ENCODE measurements around the gene ZNF605.
A peak's percentile ranks its signal among the peaks of the same experiment; 100 is the strongest.
"Not testable (repeated sequence)": the region's sequence is repeated elsewhere in the genome, so short reads cannot be mapped to it uniquely, and the experiment has no call there.

Gene ZNF605

DNA sequence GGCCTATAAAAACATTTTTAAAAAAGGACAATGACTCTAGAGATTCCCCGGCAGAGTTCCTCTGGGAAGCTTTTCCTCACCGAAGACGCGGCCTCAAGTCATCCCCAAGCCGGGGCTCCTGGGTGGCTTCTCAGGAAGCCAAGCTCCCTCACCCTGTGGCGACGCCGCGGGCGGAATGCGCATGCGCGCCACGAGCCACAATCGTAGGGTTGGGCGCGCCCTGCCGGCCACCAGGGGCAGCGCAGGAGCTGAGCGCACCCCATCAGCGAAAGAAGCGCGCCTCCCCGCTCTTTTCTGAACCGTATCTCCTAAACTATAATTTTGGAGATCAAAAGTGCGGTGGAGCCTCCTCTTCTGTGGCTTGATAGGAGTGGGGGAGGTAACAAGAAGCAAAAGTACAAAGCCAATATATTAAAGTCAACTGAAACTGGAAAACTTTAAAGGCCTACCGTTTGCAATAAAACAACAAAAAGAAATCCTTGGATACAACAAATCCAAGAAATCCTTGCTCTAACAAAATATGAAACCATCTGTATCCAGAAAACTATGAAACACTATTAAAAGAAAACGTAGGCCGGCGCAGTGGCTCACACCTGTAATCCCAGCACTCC lies 51.3 kb downstream of the ZNF605 start:
- DNase-seq = no peak

DNA sequence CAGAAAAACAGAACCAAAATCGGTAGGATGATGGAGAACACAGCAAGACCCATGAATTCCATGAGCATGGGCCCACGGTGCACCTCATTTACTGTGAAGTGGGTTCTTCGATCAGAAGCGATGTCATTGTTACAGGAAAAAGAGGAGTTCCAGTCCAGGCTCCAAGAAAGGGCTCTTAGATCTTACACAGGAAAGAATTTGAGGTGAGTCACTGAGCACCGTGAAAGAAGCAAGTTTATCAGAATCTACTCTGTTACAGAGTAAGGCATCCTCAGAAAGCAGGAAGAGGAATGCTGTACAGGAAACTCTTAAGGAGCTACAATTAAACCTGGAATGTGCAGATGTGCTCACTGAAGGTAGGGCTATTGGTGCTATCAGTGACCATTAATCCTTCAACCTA lies 57.1 kb downstream of the ZNF605 start:
- DNase-seq = no peak

GRCh38 chr12:132888852-132889251 lies 67.3 kb downstream of the ZNF605 start:
- no peak for DNase-seq

DNA sequence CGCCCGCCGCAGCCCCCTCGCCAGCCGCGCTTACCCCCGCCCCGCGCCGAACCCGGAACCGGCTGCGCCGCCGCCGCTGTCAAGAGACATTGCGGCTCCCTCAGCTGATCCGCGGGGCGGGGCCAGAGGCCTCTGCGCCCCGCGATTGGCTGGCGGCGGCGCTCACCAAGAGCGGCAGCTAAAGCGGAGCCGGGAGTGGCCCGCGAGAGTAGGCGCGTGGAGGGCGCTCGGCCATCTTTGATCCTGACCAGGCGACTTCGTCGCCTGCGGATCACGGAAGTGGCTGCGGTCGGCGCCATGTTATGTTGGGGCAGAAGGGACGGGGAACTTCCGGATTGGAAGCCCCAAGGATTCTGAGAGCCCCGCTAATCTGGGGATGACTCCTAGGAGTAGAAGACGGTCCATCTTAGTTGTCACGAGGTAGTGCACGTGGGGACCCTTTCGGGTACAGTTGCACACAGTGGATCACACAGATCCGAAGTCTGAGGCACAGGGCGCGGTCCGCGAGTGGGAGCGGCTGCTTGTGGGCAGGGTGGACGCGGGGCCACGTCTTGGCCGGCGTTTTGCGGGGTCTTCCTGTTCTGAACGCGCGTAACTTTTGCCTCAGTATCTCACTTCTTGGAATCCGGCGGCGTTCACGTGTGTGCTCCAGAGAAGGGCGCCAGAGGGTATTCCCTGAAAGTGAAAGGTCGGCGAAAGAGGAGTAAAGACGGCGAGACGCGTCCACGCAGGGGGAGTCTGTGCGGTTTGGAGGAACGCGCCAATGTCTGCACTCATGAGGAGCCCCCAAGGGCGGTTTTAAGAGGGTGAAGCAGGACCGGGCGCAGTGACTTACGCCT lies 68.4 kb downstream of the ZNF605 start, which contains the start of gene CHFR:
CHFR (minus strand) TSS at position 93 of the 839 bp plus-strand sequence. CDS start 277 bp downstream, outside the sequence.
- peak; percentile 96 for DNase-seq

DNA sequence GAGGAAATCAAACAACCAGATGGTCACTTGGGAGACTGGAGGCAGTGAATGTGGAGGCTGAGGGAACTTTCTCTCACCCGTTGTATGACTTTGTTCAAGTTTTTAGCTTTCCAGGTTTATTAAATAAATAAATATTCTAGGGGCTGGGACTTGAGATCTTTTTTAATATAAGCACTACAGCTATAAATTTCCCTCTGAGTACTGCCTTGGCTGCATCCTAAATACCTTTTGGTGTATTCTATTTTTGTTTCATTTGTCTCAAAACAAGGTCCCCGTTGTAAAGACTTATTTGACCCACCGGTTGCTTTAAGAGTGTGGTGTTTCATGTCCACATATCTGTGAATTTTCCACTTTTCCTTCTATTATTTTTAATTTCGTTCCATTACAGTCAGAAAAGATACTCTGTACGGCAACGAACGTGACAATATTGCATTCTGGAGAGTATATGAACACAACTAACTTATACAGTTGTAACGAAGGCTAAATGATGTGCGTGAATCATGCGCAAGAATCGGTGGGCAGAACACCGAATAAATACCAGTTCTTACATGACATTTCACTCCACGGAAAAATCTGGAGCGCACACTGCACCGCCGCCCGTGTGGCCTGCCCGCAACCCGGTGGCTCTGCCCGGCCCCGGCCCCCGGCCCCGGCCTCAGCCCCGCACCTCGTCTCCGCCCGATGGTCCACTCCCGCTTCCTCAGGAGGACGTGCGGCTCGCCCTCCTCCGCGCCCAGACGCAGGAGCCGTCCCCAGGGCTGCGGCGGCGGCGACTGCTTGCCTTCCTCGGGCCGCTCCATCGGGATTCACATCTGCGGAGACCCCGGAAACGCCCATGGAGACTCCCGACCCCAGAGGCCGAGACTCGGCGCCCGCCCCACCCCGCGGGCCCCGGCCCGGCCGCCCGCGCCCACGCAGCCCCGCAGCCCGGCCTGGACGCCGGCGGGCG lies 69.3 kb downstream of the ZNF605 start:
- DNase-seq = no peak

DNA sequence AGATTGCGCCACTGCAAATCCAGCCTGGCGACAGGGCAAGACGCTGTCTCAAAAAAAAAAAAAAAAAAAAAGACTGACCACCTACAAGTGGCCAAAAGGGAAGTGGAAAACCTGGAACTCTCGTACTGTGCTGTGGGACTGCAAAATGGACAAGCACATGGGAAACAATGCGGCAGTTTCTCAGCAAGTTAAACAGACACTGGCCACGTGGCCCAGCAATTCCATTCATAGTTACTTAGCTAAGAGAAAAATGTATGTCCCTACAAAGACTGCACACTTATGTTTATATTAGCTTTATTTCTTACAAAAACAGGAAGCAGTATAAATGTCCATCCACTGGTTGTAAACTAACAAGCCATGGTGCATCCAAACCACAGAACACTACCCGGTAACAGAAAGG lies 74.3 kb downstream of the ZNF605 start:
- no peak for DNase-seq

DNA sequence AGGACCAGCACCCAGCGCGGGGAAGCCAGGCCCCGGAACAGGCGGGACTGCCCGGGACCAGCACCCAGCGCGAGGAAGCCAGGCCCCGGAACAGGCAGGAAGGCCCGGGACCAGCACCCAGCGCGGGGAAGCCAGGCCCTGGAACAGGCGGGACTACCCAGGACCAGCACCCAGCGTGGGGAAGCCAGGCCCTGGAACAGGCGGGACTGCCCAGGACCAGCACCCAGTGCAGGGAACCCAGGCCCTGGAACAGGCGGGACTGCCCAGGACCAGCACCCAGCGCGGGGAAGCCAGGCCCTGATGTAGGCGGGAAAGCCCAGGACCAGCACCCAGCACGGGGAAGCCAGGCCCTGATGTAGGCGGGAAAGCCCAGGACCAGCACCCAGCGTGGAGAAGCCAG lies 81.5 kb downstream of the ZNF605 start:
- DNase-seq = not testable (repeated sequence)

DNA sequence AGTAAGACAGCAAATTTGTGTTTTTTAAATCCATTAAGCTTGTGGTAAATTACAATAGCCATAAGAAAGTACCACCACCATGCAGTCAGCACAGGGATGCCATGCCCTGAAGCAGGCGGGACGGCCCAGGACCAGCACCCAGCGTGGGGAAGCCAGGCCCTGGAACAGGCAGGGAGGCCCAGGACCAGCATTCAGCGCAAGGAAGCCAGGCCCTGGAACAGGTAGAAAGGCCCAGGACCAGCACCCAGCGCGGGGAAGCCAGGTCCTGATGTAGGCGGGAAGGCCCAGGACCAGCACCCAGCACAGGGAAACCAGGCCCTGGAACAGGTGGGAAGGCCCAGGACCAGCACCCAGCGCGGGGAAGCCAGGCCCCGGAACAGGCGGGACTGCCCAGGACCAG lies 81.9 kb downstream of the ZNF605 start:
- DNase-seq = no peak

GRCh38 chr12:132873724-132874123 lies 82.4 kb downstream of the ZNF605 start:
- no peak for DNase-seq

GRCh38 chr12:132872975-132873421 lies 83.1 kb downstream of the ZNF605 start:
- no peak for DNase-seq

GRCh38 chr12:132872073-132872855 lies 83.8 kb downstream of the ZNF605 start:
- DNase-seq = no peak

DNA sequence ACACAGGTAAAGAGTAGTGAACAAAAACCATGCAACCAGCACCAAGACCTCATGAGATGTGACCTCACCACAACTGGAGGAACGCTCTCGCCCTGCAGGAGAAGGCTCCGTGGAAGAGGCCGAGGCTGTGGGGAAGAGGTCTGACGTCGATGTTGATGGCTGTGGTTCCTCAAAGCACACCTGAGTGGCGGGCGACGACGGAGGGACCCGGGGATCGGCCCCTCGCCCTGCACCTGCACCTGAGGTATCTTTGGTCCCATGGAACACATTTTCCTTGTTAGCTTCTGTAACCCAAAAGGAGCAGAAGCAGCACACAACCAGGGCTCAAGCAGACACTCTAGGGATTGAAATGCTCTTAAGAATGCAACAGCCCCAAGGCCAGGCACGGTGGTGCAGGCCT lies 86.6 kb downstream of the ZNF605 start:
- DNase-seq = no peak
